HL-60 (cell line): ENCODE results near the gene GSAP.

Experiments used
- DNase-seq, 2 experiments: peaks; one replicate each; pipeline ENCODE4 v3.0.0-alpha.2; 2010 to 2020; ENCODE audit warnings: low read depth in 1 of 2, low spot score in 1 of 2
- H3K27ac ChIP-seq: fragments of 250-450 bp; sonication (Bioruptor Pico); replicated peaks from 2 replicates; pipeline ENCODE4 v1.5.1; 2020; ENCODE audit warnings: mild to moderate bottlenecking, moderate library complexity
- H3K27me3 ChIP-seq: fragments of 250-450 bp; sonication (Bioruptor Pico); 2 replicates; pipeline ENCODE4 v1.5.1; 2021; ENCODE audit warnings: mild to moderate bottlenecking, moderate library complexity; ENCODE audit not compliant: insufficient read depth, poor library complexity, severe bottlenecking
- H3K4me3 ChIP-seq: replicated peaks from 2 replicates; pipeline ENCODE4 v1.5.1; 2011; ENCODE audit warnings: mild to moderate bottlenecking, control low read depth, low read length; ENCODE audit not compliant: insufficient read depth
- CTCF ChIP-seq: IDR thresholded peaks from one replicate; pipeline ENCODE4 v1.5.1; 2011; ENCODE audit warnings: low read length, control low read depth, inconsistent platforms; ENCODE audit not compliant: insufficient read depth
- GABPA ChIP-seq: IDR thresholded peaks from 2 replicates; pipeline ENCODE4 v1.6.1; 2012; ENCODE audit warnings: low read depth
- POLR2AphosphoS5 ChIP-seq: IDR thresholded peaks from 2 replicates; pipeline ENCODE4 v1.6.1; 2012; ENCODE audit warnings: low read depth
- REST ChIP-seq: IDR thresholded peaks from 2 replicates; pipeline ENCODE4 v1.6.1; 2012; ENCODE audit warnings: low read depth; ENCODE audit not compliant: insufficient replicate concordance
- SPI1 ChIP-seq: IDR thresholded peaks from 2 replicates; pipeline ENCODE4 v1.6.1; 2012; ENCODE audit warnings: low read depth, mild to moderate bottlenecking, borderline replicate concordance

GSAP gene

GRCh38 chr7:77378584-77378983 lies 37.6 kb downstream of the GSAP start:
- H3K4me3 ChIP-seq, result no peak overlapping the region
- TF ChIP-seq SPI1 (no peak), GABPA (no peak), CTCF (no peak), REST (no peak), POLR2AphosphoS5 (no peak)
- DNase-seq, result no peak
- no peak overlapping the region for H3K27ac ChIP-seq
- H3K27me3 ChIP-seq, result no peaks in the 10 kb centered on the region

DNA sequence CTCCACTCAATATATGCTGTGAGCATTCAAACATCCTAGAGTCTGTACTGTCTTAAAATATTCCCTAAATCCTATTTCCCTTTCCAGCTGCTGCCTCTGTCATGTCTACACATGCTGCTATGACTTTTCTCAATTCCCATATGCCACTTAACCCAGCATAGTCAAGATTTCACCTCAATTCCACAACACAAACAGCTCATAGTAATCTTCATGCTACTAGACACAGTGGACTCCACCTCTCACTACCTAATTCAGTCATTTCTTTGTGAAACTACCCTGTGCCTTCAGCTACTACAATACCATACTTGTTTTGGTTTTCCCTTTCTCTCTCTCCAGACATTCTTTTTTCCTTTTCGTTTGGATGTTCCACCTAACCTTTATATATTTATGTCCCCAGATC lies 45.5 kb downstream of the GSAP start:
- TF ChIP-seq SPI1 (no peak), CTCF (no peak), REST (no peak), GABPA (no peak), POLR2AphosphoS5 (no peak)
- Histone ChIP-seq H3K27ac (no peak overlapping the region), H3K27me3 (no peaks in the 10 kb centered on the region), H3K4me3 (no peak overlapping the region)
- DNase-seq, result no peak

- H3K27me3 ChIP-seq, result no peaks in the 10 kb centered on the region
- no peak overlapping the region for H3K27ac ChIP-seq
- TF ChIP-seq CTCF (peak; percentile 17), SPI1 (peak; percentile 63; the same call in 1 of the 2 replicates), REST (no peak), POLR2AphosphoS5 (no peak), GABPA (no peak)
- peak; percentile 30 to 53 for DNase-seq
- no peak overlapping the region for H3K4me3 ChIP-seq
Observed at GRCh38 chr7:77368974-77369373, 47.2 kb downstream of the GSAP start.
